Stimulated activated CD8-positive, alpha-beta memory T cell treated with anti-CD3 and anti-CD28 coated beads, Interleukin-15, amount 100 ng/mL, for 48 hours (primary cell): ENCODE measurements around the gene ERGIC1.

ENCODE experiments used
- DNase-seq, 2 donors: peaks; one replicate each; pipeline ENCODE4 v3.0.0-alpha.2; 2020; ENCODE audit warnings: low read depth in 2 of 2

Gene ERGIC1

GRCh38 chr5:172945151-172945550, 111.1 kb downstream of the ERGIC1 start:
- DNase-seq, result no peak

DNA sequence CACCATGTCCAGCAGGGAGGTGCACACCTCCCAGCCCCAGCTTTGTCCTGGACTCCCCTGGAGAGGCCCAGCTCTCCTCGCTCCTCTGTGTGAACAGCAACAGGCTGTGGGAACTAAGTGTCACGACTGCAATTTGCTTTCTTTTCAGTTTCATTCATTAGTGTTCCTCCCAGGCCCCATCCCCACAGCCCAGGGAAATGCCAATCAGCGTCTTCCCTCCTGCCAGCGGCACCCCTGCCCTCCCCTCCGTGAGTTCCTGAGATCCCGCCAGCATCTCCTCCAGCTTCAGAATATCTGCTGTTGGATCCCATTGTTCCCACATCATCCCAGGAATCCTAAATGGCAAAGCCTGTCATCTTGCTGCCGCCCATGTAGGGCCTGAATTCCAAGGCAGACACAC, 112.1 kb downstream of the ERGIC1 start:
- no peak for DNase-seq

- DNase-seq, result no peak
These were observed 115.4 kb downstream of the ERGIC1 start for GRCh38 chr5:172949426-172949825.

DNA sequence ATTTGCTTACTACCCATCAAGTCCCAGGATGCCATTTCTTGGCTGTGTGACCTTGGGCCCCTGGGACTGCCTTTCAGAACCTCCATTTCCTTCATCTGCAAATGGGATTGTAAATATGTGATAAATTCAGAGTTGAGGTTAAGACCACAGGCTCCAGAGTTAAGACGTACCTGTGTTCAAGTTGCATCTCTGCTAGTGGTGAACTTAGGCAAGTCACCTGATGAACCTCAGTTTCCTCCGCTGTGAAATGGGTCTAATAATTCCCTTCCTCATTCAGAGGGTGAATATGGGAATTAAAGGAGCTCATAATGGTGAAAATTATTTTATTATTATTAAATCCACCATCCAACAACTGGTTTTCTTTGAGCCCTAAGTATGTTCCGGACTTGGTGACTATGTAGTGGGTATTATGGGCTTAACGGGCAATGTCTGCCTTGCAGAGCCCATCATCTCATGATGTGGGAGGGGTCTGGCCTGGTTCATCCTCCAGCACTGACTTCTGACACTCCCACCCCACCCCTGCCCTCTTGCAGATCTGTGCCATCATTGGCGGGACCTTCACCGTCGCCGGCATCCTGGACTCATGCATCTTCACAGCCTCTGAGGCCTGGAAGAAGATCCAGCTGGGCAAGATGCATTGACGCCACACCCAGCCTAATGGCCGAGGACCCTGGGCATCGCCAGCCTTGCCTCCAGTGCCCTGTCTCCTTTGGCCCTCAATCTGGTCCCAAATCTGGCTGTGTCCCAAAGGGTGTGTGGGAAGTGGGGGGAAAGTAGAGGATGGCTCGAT, 116.3 kb downstream of the ERGIC1 start:
- DNase-seq, result no peak

GRCh38 chr5:172951371-172952033, 117.5 kb downstream of the ERGIC1 start:
- no peak for DNase-seq

DNA sequence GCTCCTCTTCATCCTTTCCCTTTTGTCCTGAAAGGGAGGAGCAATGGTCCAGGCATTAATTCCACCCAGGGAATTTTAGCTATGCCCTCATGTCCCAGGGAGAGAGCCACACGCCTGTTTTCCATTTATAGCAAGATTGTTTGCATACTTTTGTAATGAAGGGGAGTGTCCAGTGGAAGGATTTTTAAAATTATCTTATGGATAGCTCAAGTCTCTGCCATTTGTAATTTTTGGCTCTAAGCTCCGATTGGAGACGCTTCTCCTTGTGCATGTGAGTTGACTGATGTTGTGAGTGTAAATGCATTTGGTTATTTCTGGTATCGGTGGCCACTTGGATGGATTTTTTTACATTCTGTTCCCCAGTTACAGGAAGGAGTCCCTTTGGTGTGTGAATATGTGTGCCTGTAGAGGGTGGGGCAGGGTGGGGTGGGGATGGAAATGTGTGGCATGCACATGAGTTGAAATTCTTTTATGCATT, 118.0 kb downstream of the ERGIC1 start:
- DNase-seq, result no peak

GRCh38 chr5:172953776-172954675, 120.0 kb downstream of the ERGIC1 start:
- no peak for DNase-seq

GRCh38 chr5:172954751-172955159, 120.7 kb downstream of the ERGIC1 start:
- no peak for DNase-seq

DNA sequence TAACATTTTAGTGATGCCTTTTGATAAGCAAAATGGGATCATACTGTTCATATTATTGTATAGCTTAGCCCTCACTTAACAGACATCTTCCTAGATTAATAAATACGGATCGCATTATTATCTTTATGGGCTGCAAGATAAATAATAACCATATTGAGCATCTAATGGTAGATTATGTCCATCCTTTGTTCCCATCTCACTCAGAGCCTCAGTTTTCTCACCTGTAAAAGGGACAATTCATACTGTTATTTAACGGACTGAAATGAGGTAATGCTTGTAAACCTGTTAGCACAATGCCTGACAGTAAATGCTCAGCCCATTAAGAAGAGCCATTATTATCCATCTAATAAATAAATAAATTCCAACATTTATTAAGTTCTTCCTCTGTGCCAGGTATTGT, 122.2 kb downstream of the ERGIC1 start:
- DNase-seq, result no peak

- no peak for DNase-seq
These were observed 122.9 kb downstream of the ERGIC1 start for GRCh38 chr5:172956936-172957335.

GRCh38 chr5:172957458-172957857, 123.4 kb downstream of the ERGIC1 start:
- no peak for DNase-seq

DNA sequence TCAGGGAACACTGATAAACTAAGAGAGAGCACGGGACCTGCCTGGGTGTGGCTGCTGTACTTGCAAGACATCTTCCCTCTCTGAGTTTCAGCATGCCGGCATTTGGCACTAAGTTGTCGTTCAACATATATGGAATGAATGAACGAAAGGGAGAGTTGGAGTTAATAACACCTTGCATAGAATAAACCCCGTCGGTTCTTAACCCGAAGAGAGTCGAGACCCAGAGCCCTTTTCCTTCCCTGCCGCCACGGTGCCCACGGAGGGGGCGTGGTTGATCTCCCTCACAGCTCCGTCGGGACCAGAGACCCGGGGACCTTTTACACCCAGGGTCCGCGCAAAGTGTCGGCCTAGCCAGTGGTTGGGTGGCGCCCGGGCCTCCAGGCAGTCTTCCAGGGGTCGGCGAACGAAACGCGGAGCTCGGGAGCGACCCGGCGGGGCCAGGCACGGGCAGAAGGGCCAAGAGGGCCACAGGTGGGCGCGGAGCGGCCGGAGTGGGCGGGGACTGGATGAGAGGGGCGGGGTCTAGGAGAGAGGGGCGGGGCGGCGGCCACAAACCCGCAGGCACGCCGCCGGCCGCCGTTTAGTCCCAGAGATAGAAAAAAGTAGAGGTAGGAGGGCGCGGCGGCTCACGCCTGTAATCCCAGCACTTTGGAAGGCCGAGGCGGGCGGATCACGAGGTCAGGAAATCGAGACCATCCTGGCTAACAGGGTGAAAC, 124.4 kb downstream of the ERGIC1 start:
- DNase-seq, result peak; percentile 25 to 45

DNA sequence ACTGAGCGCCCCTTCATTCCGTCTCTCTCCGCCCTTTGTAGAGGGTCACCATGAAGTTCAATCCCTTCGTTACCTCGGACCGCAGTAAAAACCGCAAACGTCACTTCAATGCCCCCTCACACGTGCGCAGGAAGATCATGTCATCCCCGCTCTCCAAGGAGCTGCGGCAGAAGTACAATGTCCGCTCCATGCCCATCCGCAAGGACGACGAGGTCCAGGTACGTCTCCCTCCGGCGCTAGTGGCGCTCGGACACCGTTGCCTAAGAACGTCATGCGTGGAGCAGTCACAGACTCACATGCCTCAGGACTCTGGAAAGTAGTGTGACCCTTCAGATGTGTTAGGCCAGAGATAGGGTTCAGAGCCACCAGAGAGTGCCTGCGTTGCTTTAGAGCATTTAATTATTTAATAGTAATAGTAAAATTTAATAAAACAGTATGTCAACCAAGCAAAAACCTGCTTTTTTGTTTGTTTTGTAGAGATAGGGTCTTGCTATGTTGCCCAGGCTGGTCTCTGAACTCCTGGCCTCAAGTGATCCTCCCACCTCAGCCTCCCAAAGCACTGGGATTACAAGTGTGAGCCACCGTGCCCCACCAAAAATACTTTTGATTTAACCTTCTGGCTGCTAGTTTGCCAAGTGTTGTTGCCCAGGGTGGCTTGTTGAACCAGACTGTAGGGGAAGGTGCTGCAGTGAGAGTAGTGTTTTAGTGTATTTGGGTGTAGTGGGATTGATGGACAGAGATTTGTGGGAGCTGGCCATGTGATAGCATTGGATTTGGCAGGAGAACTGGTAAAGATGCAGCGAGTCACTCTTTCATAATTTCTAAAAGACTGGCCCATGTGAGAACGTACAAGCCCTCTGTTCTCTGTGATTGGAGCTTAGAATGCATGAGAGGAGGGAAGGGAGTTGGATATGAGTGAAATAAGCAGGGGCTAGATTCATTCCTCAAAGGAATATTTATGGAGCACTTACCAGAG, 126.1 kb downstream of the ERGIC1 start:
- DNase-seq, result no peak

DNA sequence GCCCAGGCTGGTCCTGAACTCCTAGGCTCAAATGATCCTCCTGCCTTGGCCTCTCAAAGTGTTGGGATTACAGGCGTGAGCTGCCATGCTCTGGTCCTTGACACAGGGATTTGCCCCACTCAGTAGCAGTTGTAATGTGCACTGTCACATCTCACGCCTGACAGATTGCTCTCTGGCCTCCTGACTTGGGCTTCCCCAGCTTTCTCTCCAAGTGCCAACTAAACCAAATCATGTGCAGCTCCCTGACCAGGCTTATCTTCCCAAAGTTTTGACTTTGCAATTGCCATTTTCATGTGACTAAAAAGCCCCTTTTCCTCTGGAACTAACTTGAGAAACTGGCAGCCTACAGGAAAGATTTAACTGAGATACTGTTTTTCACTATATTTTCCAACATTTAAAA, 135.9 kb downstream of the ERGIC1 start:
- DNase-seq, result no peak

- DNase-seq, result no peak
These were observed 137.4 kb downstream of the ERGIC1 start for GRCh38 chr5:172971482-172971881.

- DNase-seq, result no peak
These were observed 138.5 kb downstream of the ERGIC1 start for GRCh38 chr5:172972552-172972951.

DNA sequence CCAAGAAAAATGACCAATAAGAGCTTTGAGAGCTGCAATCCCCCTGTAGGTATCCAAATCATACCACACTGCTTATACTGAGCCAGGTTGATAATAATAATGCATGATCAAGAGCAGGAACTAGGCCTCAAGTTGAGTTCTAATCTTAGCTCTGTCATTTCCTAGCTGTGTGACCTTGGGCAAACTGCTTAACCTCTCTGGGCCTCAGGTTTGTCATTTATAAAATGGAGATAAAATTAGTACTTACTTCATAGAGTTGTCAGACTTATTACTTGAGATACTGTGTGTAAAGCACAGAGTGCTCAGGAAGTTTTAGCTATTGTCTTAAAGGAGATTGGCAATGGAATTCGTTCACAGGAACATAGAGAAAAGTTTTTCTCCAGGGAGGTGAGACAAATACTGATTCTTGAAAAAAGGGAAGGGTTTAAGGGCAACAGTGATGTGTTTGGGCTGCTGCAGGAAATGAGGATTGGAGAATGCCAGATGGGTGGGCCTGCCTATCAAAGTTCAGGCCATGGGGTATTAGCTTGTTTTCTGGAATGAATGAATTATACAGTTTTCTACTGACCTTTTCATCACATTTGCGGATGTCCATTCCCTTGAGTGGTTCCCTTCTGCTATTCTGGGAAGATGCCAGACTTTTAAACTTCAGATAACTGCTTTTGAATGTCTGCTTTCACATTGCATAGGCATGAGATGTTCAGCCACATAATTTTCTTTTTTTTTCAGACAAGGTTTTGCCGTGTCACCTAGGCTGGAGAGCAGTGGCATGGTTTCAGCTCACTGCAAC, 139.3 kb downstream of the ERGIC1 start:
- no peak for DNase-seq

GRCh38 chr5:172973931-172974330, 139.9 kb downstream of the ERGIC1 start:
- no peak for DNase-seq

- no peak for DNase-seq
These were observed 141.2 kb downstream of the ERGIC1 start for GRCh38 chr5:172975289-172975688.

- no peak for DNase-seq
These were observed 145.7 kb downstream of the ERGIC1 start for GRCh38 chr5:172979778-172980177.
